Measurements from ENCODE around the gene MACROD2.

DNA sequence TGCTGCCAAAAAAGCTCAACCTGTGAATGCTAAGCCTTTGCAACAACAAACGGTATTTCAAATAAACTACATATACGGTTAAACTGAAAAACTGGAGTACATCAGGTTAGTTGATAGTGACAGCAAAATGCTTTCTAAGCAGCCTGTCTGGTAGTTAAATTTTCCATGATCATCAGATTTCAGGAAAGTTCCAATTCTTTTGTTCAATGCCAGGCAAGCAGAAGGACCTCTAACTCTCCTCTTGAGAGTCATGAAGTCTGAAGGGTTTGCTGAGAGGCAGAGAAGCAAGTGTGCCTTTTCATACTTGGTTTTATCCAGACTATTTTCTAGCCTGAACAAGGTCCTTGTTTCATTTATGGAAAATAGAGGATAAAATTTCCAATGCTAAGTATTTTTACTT, 337.6 kb downstream of the MACROD2 start:
- no peak for TF ChIP-seq POLR2A (IDR thresholded peaks at IDR 0.05)
- TF ChIP-seq, protein P1, sequence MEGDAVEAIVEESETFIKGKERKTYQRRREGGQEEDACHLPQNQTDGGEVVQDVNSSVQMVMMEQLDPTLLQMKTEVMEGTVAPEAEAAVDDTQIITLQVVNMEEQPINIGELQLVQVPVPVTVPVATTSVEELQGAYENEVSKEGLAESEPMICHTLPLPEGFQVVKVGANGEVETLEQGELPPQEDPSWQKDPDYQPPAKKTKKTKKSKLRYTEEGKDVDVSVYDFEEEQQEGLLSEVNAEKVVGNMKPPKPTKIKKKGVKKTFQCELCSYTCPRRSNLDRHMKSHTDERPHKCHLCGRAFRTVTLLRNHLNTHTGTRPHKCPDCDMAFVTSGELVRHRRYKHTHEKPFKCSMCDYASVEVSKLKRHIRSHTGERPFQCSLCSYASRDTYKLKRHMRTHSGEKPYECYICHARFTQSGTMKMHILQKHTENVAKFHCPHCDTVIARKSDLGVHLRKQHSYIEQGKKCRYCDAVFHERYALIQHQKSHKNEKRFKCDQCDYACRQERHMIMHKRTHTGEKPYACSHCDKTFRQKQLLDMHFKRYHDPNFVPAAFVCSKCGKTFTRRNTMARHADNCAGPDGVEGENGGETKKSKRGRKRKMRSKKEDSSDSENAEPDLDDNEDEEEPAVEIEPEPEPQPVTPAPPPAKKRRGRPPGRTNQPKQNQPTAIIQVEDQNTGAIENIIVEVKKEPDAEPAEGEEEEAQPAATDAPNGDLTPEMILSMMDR (IDR thresholded peaks at IDR 0.05), result no peak

All from body of pancreas (tissue), 4 donors.